Mucosa of stomach (tissue), 1 donor: ENCODE results near the gene KLRB1.
"Not testable (repeated sequence)": the region's sequence is repeated elsewhere in the genome, so short reads cannot be mapped to it uniquely, and the experiment has no call there.

Experiments used
- H3K27me3 ChIP-seq: one replicate; pipeline ENCODE4 v1.7.0; 2013; ENCODE audit warnings: mild to moderate bottlenecking, low read length; ENCODE audit not compliant: control insufficient read depth, insufficient read depth
- H3K36me3 ChIP-seq: one replicate; pipeline ENCODE4 v1.7.0; 2013; ENCODE audit warnings: low read length; ENCODE audit not compliant: control insufficient read depth, insufficient read depth
- H3K4me1 ChIP-seq: one replicate; pipeline ENCODE4 v1.7.0; 2013; ENCODE audit warnings: mild to moderate bottlenecking, low read length; ENCODE audit not compliant: control insufficient read depth, insufficient read depth
- H3K4me3 ChIP-seq: one replicate; pipeline ENCODE4 v1.7.0; 2013; ENCODE audit warnings: low read length
- H3K9ac ChIP-seq: one replicate; pipeline ENCODE4 v1.7.0; 2013; ENCODE audit warnings: mild to moderate bottlenecking, low read length, moderate library complexity
- H3K9me3 ChIP-seq: one replicate; pipeline ENCODE4 v1.7.0; 2013; ENCODE audit warnings: mild to moderate bottlenecking, low read length, moderate library complexity; ENCODE audit not compliant: control insufficient read depth
- donor health status: Pancreatic carcinoma.

The KLRB1 gene

DNA sequence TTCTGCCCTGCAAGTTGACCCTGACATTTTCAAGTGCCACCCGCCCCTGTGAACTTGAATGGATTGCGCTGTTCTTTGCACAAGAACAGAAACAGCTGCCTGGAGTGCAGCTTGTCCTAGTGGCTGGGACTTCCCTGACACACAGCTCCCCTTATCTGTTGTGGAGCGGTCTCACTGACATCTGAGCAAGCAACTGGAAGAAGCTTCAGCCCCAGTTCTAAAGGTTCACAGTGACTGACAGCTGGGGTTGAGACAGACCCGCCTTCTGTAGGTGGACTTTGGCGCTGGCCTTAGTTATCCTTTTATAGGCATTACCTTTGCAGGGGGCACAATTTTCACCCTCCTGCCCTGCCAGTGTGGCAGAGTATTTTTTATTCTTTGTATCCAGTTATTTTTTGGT lies 30.0 kb downstream of the KLRB1 start:
- H3K27me3 ChIP-seq, H3K36me3 ChIP-seq, H3K4me1 ChIP-seq, H3K9me3 ChIP-seq, H3K4me3 ChIP-seq, H3K9ac ChIP-seq: not testable (repeated sequence)

DNA sequence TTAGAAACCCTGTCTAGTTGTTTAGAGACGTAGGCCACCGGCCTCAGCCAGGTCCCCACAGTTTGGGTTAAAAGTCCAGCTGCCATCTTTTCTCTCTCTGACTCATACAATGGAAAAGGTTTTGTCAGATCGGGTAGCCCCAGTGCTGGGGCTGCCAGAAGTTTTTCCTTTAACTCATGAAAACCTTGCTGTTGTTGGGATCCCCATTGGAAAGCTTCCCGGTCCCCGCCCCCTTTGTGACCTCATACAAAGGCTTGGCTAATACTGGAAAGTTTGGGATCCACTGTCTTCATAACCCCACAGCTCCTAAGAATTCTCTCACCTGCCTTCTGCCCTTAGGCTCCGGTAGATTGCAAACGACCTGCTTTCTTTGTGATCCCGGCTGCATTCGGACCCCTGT lies 40.6 kb downstream of the KLRB1 start:
- H3K4me3 ChIP-seq, H3K9me3 ChIP-seq, H3K36me3 ChIP-seq, H3K9ac ChIP-seq, H3K4me1 ChIP-seq, H3K27me3 ChIP-seq: not testable (repeated sequence)

DNA sequence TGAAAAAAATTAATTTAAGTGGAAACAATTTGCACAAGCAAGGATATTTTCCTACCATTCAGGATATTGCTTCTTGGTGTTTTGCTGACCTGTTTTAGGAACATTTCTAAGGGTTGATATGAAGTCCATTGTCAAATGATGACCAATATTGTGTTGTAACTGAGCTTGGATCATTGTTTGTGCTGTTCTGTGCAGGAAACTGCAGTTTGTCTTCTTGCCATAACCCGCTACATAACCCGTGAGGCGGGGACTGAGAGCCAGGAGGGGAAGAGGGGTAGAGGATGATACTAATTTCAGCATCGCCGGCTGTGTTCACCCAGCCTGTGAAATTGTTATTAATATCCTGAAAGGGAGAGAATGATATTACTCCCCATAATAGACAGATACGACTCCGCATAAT lies 41.6 kb downstream of the KLRB1 start:
- H3K9me3 ChIP-seq, H3K4me3 ChIP-seq, H3K27me3 ChIP-seq, H3K9ac ChIP-seq, H3K36me3 ChIP-seq, H3K4me1 ChIP-seq: not testable (repeated sequence)

DNA sequence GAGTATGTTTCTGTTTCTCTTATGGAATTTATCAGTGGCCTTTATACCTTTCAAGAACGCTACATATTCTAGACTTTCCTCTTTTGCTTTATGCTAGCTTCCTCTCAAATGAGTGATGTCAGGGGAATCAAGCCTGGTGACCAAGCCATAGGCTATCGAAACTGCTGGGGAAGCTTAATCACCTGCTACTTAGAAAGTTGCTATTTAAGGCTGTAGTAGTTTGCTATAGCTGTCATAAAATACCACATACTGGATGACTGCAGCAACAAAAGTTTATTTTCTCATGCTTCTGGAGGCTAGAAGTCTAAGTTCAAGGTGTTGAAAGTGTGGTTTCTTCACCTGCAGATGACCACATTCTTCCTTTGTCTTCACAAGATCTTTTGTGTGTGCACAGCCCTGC lies 43.3 kb downstream of the KLRB1 start:
- H3K4me1 ChIP-seq, H3K36me3 ChIP-seq, H3K9ac ChIP-seq, H3K4me3 ChIP-seq, H3K9me3 ChIP-seq, H3K27me3 ChIP-seq: not testable (repeated sequence)

DNA sequence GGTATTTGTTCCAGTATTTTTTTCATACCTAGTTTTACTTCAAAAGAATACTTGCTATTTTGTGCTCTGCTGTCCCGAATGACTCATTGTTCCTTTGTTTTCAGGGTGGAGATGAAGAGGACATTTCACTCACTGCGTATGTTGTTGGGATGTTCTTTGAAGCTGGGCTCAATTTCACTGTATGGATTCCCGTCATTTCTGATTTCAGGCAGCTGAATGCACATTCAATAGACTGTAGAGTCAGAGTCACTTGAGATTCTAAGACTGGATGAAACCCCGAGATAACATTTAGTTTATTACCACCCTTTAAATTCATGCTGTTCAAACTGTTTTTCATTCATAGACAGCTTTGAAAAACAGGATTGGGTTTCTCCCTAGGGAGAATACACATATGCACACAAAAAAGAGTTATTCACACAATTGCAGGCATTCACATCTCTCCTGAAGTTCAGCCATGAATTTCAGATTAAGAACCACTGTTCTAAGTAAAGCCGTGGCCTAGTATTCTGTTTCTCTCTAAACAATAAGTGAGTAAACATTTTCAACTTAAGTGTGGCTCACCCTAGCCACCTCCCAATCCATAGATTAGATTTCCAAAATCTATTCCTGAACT lies 44.8 kb downstream of the KLRB1 start:
- H3K4me1 ChIP-seq, H3K9ac ChIP-seq, H3K9me3 ChIP-seq, H3K27me3 ChIP-seq, H3K4me3 ChIP-seq, H3K36me3 ChIP-seq: not testable (repeated sequence)

DNA sequence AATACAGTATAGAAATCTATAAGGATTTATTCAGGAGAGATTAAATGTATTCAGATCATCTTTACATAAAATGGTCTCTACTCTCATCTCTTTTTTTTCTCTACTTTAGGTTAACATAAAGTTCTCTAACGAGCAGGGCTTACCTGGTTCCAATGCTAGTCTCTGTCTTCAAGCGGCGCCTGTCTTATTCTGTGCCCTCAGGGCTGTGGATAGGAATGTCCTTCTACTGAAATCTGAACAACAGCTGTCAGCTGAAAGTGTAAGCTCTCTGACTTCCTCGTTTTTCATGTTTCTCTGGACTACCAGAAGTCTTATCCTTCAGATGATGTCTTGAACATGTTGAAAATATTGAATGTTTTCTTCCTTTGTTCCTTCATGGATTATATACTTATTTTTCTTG lies 62.2 kb downstream of the KLRB1 start:
- not testable (repeated sequence) for H3K36me3 ChIP-seq, H3K9me3 ChIP-seq, H3K4me3 ChIP-seq, H3K4me1 ChIP-seq, H3K27me3 ChIP-seq, H3K9ac ChIP-seq
